HG02610 (cell line): ENCODE measurements around the gene SNED1.
"Not testable (repeated sequence)": the region's sequence is repeated elsewhere in the genome, so short reads cannot be mapped to it uniquely, and the experiment has no call there.

Source experiments
- ATAC-seq: cut with Tn5 transposase; IDR thresholded peaks from one replicate; pipeline ENCODE4 v1.9.1; 2021; ENCODE audit warnings: mild to moderate bottlenecking, moderate library complexity; ENCODE audit not compliant: unreplicated experiment

SNED1 gene

GRCh38 chr2:240972201-240972600 is 26.2 kb upstream of the SNED1 start:
- no peak for ATAC-seq

- ATAC-seq: no peak
These were observed 25.5 kb upstream of the SNED1 start for GRCh38 chr2:240972636-240973521.

- ATAC-seq: no peak
These were observed 23.4 kb upstream of the SNED1 start for GRCh38 chr2:240974771-240975572.

- not testable (repeated sequence) for ATAC-seq
These were observed 22.5 kb upstream of the SNED1 start for GRCh38 chr2:240975903-240976302.

GRCh38 chr2:240981280-240981679 is 17.1 kb upstream of the SNED1 start:
- ATAC-seq: no peak

- no peak for ATAC-seq
These were observed 16.3 kb upstream of the SNED1 start for GRCh38 chr2:240981871-240982800.

GRCh38 chr2:240982821-240983281 is 15.6 kb upstream of the SNED1 start:
- ATAC-seq: no peak

- ATAC-seq: no peak
These were observed 14.9 kb upstream of the SNED1 start for GRCh38 chr2:240983361-240983995.

GRCh38 chr2:240983996-240984498 is 14.4 kb upstream of the SNED1 start:
- no peak for ATAC-seq

GRCh38 chr2:240985881-240986786 is 12.3 kb upstream of the SNED1 start:
- no peak for ATAC-seq

- ATAC-seq: no peak
These were observed 11.5 kb upstream of the SNED1 start for GRCh38 chr2:240986787-240987411.

GRCh38 chr2:240987588-240987987 is 10.8 kb upstream of the SNED1 start:
- no peak for ATAC-seq

GRCh38 chr2:240988146-240988545 is 10.3 kb upstream of the SNED1 start:
- no peak for ATAC-seq

- no peak for ATAC-seq
These were observed 9.7 kb upstream of the SNED1 start for GRCh38 chr2:240988571-240989271.

- no peak for ATAC-seq
These were observed 8.8 kb upstream of the SNED1 start for GRCh38 chr2:240989451-240990265.

GRCh38 chr2:240990266-240990529 is 8.2 kb upstream of the SNED1 start:
- ATAC-seq: no peak

GRCh38 chr2:240990726-240991377 is 7.6 kb upstream of the SNED1 start:
- no peak for ATAC-seq
